H9 (cell line): ENCODE measurements around the gene TMEM59L. TPM values are rescaled to one million over a fixed set of nuclear protein-coding genes. Genes with fewer than 3 reads are reported as not detected.

Experiments used
- DNase-seq: peaks from one replicate; pipeline ENCODE4 v3.0.0-alpha.2; 2017
- H2AFZ ChIP-seq: one replicate; pipeline ENCODE4 v1.6.1; 2013; ENCODE audit warnings: mild to moderate bottlenecking, low read length, control low read depth, moderate library complexity
- H2AK5ac ChIP-seq: 2 replicates; pipeline ENCODE4 v1.6.1; 2013; ENCODE audit warnings: low read length, control low read depth, mixed read lengths; ENCODE audit not compliant: insufficient read length
- H2BK120ac ChIP-seq: one replicate; pipeline ENCODE4 v1.6.1; 2013; ENCODE audit warnings: low read depth, mild to moderate bottlenecking, low read length, control low read depth, inconsistent platforms; ENCODE audit not compliant: poor library complexity, severe bottlenecking
- H2BK12ac ChIP-seq: 2 replicates; pipeline ENCODE4 v1.6.1; 2013; ENCODE audit warnings: low read length, control low read depth, mixed read lengths, low read depth; ENCODE audit not compliant: insufficient read length
- H2BK15ac ChIP-seq: 2 replicates; pipeline ENCODE4 v1.6.1; 2013; ENCODE audit warnings: low read depth, low read length, control low read depth
- H2BK20ac ChIP-seq: one replicate; pipeline ENCODE4 v1.6.1; 2013; ENCODE audit warnings: low read depth, mild to moderate bottlenecking, low read length, control low read depth, inconsistent platforms; ENCODE audit not compliant: poor library complexity, severe bottlenecking
- H2BK5ac ChIP-seq: 2 replicates; pipeline ENCODE4 v1.6.1; 2013; ENCODE audit warnings: low read length, control low read depth, mixed read lengths; ENCODE audit not compliant: insufficient read length
- H3K14ac ChIP-seq: 2 replicates; pipeline ENCODE4 v1.6.1; 2013; ENCODE audit warnings: low read length, control low read depth; ENCODE audit not compliant: insufficient read depth
- H3K18ac ChIP-seq: 2 replicates; pipeline ENCODE4 v1.6.1; 2013; ENCODE audit warnings: low read depth, mild to moderate bottlenecking, mixed read lengths, low read length, control low read depth; ENCODE audit not compliant: insufficient read length
- H3K23ac ChIP-seq: 2 replicates; pipeline ENCODE4 v1.6.1; 2013; ENCODE audit warnings: low read length, control low read depth, mixed read lengths, low read depth; ENCODE audit not compliant: insufficient read length
- H3K23me2 ChIP-seq: 2 replicates; pipeline ENCODE4 v1.6.1; 2013; ENCODE audit warnings: low read depth, mild to moderate bottlenecking, mixed read lengths, low read length, control low read depth; ENCODE audit not compliant: insufficient read length, poor library complexity, severe bottlenecking
- H3K27ac ChIP-seq: 2 replicates; pipeline ENCODE4 v1.5.1; 2013; ENCODE audit warnings: low read length, control low read depth, mixed read lengths, low read depth; ENCODE audit not compliant: insufficient read length
- H3K27me3 ChIP-seq: 2 replicates; pipeline ENCODE4 v1.6.1; 2013; ENCODE audit warnings: low read length, control low read depth, inconsistent platforms; ENCODE audit not compliant: insufficient read depth
- H3K4ac ChIP-seq: 2 replicates; pipeline ENCODE4 v1.6.1; 2013; ENCODE audit warnings: low read depth, mild to moderate bottlenecking, control low read depth, inconsistent platforms, low read length, moderate library complexity
- H3K4me1 ChIP-seq: 2 replicates; pipeline ENCODE4 v1.6.1; 2013; ENCODE audit warnings: low read length, control low read depth, inconsistent platforms; ENCODE audit not compliant: insufficient read depth
- H3K4me2 ChIP-seq: 2 replicates; pipeline ENCODE4 v1.6.1; 2013; ENCODE audit warnings: low read length, control low read depth, mixed read lengths; ENCODE audit not compliant: insufficient read length, insufficient read depth
- H3K56ac ChIP-seq: 2 replicates; pipeline ENCODE4 v1.6.1; 2013; ENCODE audit warnings: low read depth, mild to moderate bottlenecking, mixed read lengths, low read length, control low read depth; ENCODE audit not compliant: insufficient read length
- H3K79me1 ChIP-seq: 2 replicates; pipeline ENCODE4 v1.6.1; 2013; ENCODE audit warnings: low read depth, mild to moderate bottlenecking, moderate library complexity, low read length, control low read depth, inconsistent platforms; ENCODE audit not compliant: insufficient read depth, poor library complexity, severe bottlenecking
- H3K79me2 ChIP-seq: 2 replicates; pipeline ENCODE4 v1.6.1; 2013; ENCODE audit warnings: low read length, control low read depth, inconsistent platforms; ENCODE audit not compliant: insufficient read depth
- H3K9ac ChIP-seq: 2 replicates; pipeline ENCODE4 v1.6.1; 2013; ENCODE audit warnings: low read length, control low read depth, mixed read lengths; ENCODE audit not compliant: insufficient read length; ENCODE audit errors: extremely low read depth
- H3K9me3 ChIP-seq: one replicate; pipeline ENCODE4 v1.6.1; 2013; ENCODE audit warnings: low read depth, low read length, inconsistent platforms; ENCODE audit not compliant: control insufficient read depth
- H3T11ph ChIP-seq: one replicate; pipeline ENCODE4 v1.6.1; 2013; ENCODE audit warnings: mild to moderate bottlenecking, low read length, control low read depth, inconsistent platforms
- H4K20me1 ChIP-seq: one replicate; pipeline ENCODE4 v1.6.1; 2013; ENCODE audit not compliant: control insufficient read depth, insufficient read length, insufficient read depth
- H4K5ac ChIP-seq: 2 replicates; pipeline ENCODE4 v1.6.1; 2013; ENCODE audit warnings: low read depth, mild to moderate bottlenecking, mixed read lengths, low read length, control low read depth; ENCODE audit not compliant: insufficient read length
- H4K8ac ChIP-seq: replicated peaks from 2 replicates; pipeline ENCODE4 v1.6.1; 2013; ENCODE audit warnings: low read length, control low read depth, mixed read lengths, low read depth; ENCODE audit not compliant: insufficient read length
- H4K91ac ChIP-seq: 2 replicates; pipeline ENCODE4 v1.6.1; 2013; ENCODE audit warnings: low read depth, mild to moderate bottlenecking, moderate library complexity, mixed read lengths, low read length, control low read depth; ENCODE audit not compliant: insufficient read length
- H3K27ac Mint-ChIP-seq, 3 experiments: 2 replicates in 2 of 3; 3 replicates in 1 of 3; pipeline ENCODE4 v1.8.0; 2020 to 2021; ENCODE audit warnings: mixed read lengths in 3 of 3, mild to moderate bottlenecking in 1 of 3, moderate library complexity in 1 of 3
- H3K27me3 Mint-ChIP-seq: 2 replicates; pipeline ENCODE4 v1.8.0; 2021; ENCODE audit warnings: low read depth, mild to moderate bottlenecking, moderate library complexity, mixed read lengths
- H3K36me3 Mint-ChIP-seq, 3 experiments: 2 replicates in 2 of 3; 3 replicates in 1 of 3; pipeline ENCODE4 v1.8.0; 2020 to 2021; ENCODE audit warnings: low read depth in 3 of 3, mixed read lengths in 3 of 3; ENCODE audit not compliant: insufficient read depth in 1 of 3
- H3K4me1 Mint-ChIP-seq, 2 experiments: 2 replicates each; pipeline ENCODE4 v1.8.0; 2020; ENCODE audit warnings: mixed read lengths in 2 of 2
- H3K4me3 Mint-ChIP-seq, 2 experiments: 2 replicates in 1 of 2; 3 replicates in 1 of 2; pipeline ENCODE4 v1.8.0; 2020 to 2021; ENCODE audit warnings: mild to moderate bottlenecking in 2 of 2, mixed read lengths in 2 of 2, moderate library complexity in 1 of 2
- H3K9me3 Mint-ChIP-seq, 2 experiments: 2 replicates in 1 of 2; 3 replicates in 1 of 2; pipeline ENCODE4 v1.8.0; 2020; ENCODE audit warnings: mild to moderate bottlenecking in 2 of 2, mixed read lengths in 2 of 2, moderate library complexity in 1 of 2
- CTCF ChIP-seq: fragments of 200-600 bp; sonication (generic); conservative IDR thresholded peaks from 3 replicates; pipeline ENCODE4 v1.8.0; 2021; ENCODE audit warnings: antibody characterized with exemption, mild to moderate bottlenecking
- WGBS: extraction: QIAGEN DNeasy Blood & Tissue Kit; methylation state at CpG from one replicate; pipeline ENCODE4 v1.1.7; 2013; ENCODE audit warnings: missing lambda C conversion rate, low lambda C conversion rate, mixed read lengths; ENCODE audit not compliant: insufficient read length; ENCODE audit errors: extremely low coverage; 5-methylcytosine and 5-hydroxymethylcytosine counted together
- total RNA-seq: library from RNA; stranded (reverse); gene quantifications from 2 replicates; pipeline ENCODE4 v1.2.1, GENCODE V29; 2021

The TMEM59L gene
- total RNA-seq, 1 experiment from 2014 or later, result 12.0 TPM

GRCh38 chr19:18613589-18614234 lies 1.0 kb downstream of the TMEM59L start:
- no peak overlapping the region for H3K9ac ChIP-seq

More at GRCh38 chr19:18613589-18614234, 1.0 kb downstream of the TMEM59L start:
- H4K91ac ChIP-seq, result no peak overlapping the region
- Mint-ChIP-seq H3K9me3 (peaks cover 6 to 7% of the 10 kb centered on the region in 2 experiments), H3K27ac (no peak overlapping the region), H3K4me1 (peaks cover 34 to 42% of the 10 kb centered on the region in 2 experiments), H3K4me3 (peak overlapping the region; percentile 60 to 88), H3K27me3 (peaks cover 85% of the 10 kb centered on the region), H3K36me3 (peaks cover 0 to 7% (median 4%) of the 10 kb centered on the region in 3 experiments; a peak in 5 of 7 replicates)
- H2AK5ac ChIP-seq, result no peak overlapping the region
- H2BK5ac ChIP-seq, result no peak overlapping the region
- H2BK15ac ChIP-seq, result no peak overlapping the region
- H2AFZ ChIP-seq, result no peak overlapping the region
- H3K18ac ChIP-seq, result no peak overlapping the region
- H2BK120ac ChIP-seq, result no peak overlapping the region
- H3K4ac ChIP-seq, result no peak overlapping the region
- no peak for DNase-seq
- peaks cover 27% of the 10 kb centered on the region for H3K23me2 ChIP-seq
- no peak overlapping the region for H2BK12ac ChIP-seq
- peaks cover 17% of the 10 kb centered on the region for H3K4me1 ChIP-seq
- H3K9me3 ChIP-seq, result no peaks in the 10 kb centered on the region
- H2BK20ac ChIP-seq, result no peak overlapping the region
- H3K27ac ChIP-seq, result no peak overlapping the region
- H3T11ph ChIP-seq, result no peak overlapping the region
- WGBS, result no CpG with 5 or more reads among the region's 23 CpGs
- peaks cover 52% of the 10 kb centered on the region for H3K27me3 ChIP-seq
- H3K4me2 ChIP-seq, result peak overlapping the region; percentile 44
- H3K79me1 ChIP-seq, result no peaks in the 10 kb centered on the region
- H4K8ac ChIP-seq, result no peak overlapping the region
- no peaks in the 10 kb centered on the region for H3K79me2 ChIP-seq
- no peak overlapping the region for H3K56ac ChIP-seq
- H3K14ac ChIP-seq, result no peak overlapping the region; the same call in 1 of the 2 replicates
- no peak overlapping the region for H4K5ac ChIP-seq
- no peaks in the 10 kb centered on the region for H4K20me1 ChIP-seq
- H3K23ac ChIP-seq, result no peak overlapping the region
- no peak for TF ChIP-seq CTCF
